OCI-LY7 (cell line): Measurements from ENCODE around the gene FAM107A. TPM values are rescaled to one million over a fixed set of nuclear protein-coding genes. Genes with fewer than 3 reads are reported as not detected.

ENCODE experiments used
- BruUV-seq: library from RNA; stranded (reverse); fragments of 400-500 nt; replicated peaks from 2 replicates; lab custom pipeline; 2021; lab: Mats Ljungman, UMichigan
- CTCF ChIA-PET: fragments of 300-600 bp; sonication (Branson Sonifier 250); formaldehyde crosslinking; loops from one replicate; lab custom pipeline; 2022; ENCODE audit warnings: antibody characterized with exemption; ENCODE audit not compliant: unreplicated experiment; lab: Charles Lee
- POLR2A ChIA-PET: fragments of 300-600 bp; sonication (Branson Sonifier 250); formaldehyde crosslinking; loops from one replicate; lab custom pipeline; 2022; ENCODE audit warnings: antibody characterized with exemption; lab: Charles Lee
- DNase-seq: peaks from one replicate; pipeline ENCODE4 v3.0.0-alpha.2; 2015; ENCODE audit warnings: low spot score
- H2AFZ ChIP-seq: fragments of 200-600 bp; sonication (generic), shearing (Covaris generic); 2 replicates; pipeline ENCODE4 v1.6.1; 2014; ENCODE audit warnings: mild to moderate bottlenecking, antibody characterized with exemption, low read length, moderate library complexity
- H3K27ac ChIP-seq: fragments of 200-600 bp; sonication (generic); 2 replicates; pipeline ENCODE4 v1.5.1; 2014; ENCODE audit warnings: mixed run types, low read depth, mild to moderate bottlenecking, moderate library complexity, low read length, inconsistent platforms; ENCODE audit not compliant: poor library complexity, severe bottlenecking
- H3K36me3 ChIP-seq: fragments of 200-600 bp; sonication (generic); 2 replicates; pipeline ENCODE4 v1.6.1; 2014; ENCODE audit warnings: mild to moderate bottlenecking, antibody characterized with exemption, low read length, moderate library complexity, mixed read lengths; ENCODE audit not compliant: insufficient read depth
- H3K4me1 ChIP-seq: fragments of 200-600 bp; sonication (generic); 2 replicates; pipeline ENCODE4 v1.5.1; 2014; ENCODE audit warnings: mild to moderate bottlenecking, low read length; ENCODE audit not compliant: insufficient read depth, poor library complexity, severe bottlenecking
- H3K4me2 ChIP-seq: fragments of 200-600 bp; sonication (generic); 2 replicates; pipeline ENCODE4 v1.6.1; 2014; ENCODE audit warnings: mild to moderate bottlenecking, low read length
- H3K4me3 ChIP-seq: fragments of 200-600 bp; sonication (generic); 2 replicates; pipeline ENCODE4 v1.5.1; 2014; ENCODE audit warnings: mild to moderate bottlenecking, low read depth, low read length; ENCODE audit not compliant: poor library complexity, severe bottlenecking
- H3K79me2 ChIP-seq: fragments of 200-600 bp; sonication (generic); 2 replicates; pipeline ENCODE4 v1.6.1; 2016; ENCODE audit warnings: low read depth, mild to moderate bottlenecking, low read length, moderate library complexity, mixed read lengths; ENCODE audit not compliant: insufficient read depth
- H3K9me2 ChIP-seq: fragments of 200-600 bp; sonication (generic); 2 replicates; pipeline ENCODE4 v1.6.1; 2016; ENCODE audit warnings: mild to moderate bottlenecking, low read length, mixed read lengths; ENCODE audit not compliant: insufficient read depth
- H3K9me3 ChIP-seq: fragments of 200-600 bp; sonication (generic); 2 replicates; pipeline ENCODE4 v1.6.1; 2014; ENCODE audit warnings: mild to moderate bottlenecking, mixed run types, low read length, mixed read lengths
- H4K20me1 ChIP-seq: fragments of 200-600 bp; sonication (generic); 2 replicates; pipeline ENCODE4 v1.6.1; 2014; ENCODE audit warnings: mild to moderate bottlenecking, antibody characterized with exemption, low read length, moderate library complexity, mixed read lengths; ENCODE audit not compliant: insufficient read depth
- EZH2phosphoT487 ChIP-seq: fragments of 200-600 bp; sonication (generic); IDR thresholded peaks from 2 replicates; pipeline ENCODE4 v1.6.1; 2018; ENCODE audit warnings: low read depth, borderline replicate concordance, mild to moderate bottlenecking, mixed run types, antibody characterized with exemption, low read length, moderate library complexity, mixed read lengths
- intact Hi-C: fragments of 100-400 bp; cut with micrococcal nuclease; formaldehyde crosslinking; loops from one replicate; pipeline ENCODE4 v1.10.0; 2022; ENCODE audit not compliant: unreplicated experiment
- total RNA-seq, 2 experiments: library from RNA; depleted of rRNA in 1 of 2; stranded (reverse); fragments of >200 nt in 1 of 2; shearing (Covaris generic) in 1 of 2; gene quantifications; 2 replicates each; pipeline ENCODE4 v1.2.3, GENCODE V29; 2014 to 2022
- TF ChIP-seq, protein P1 (sequence below): fragments of 200-600 bp; sonication (generic); conservative IDR thresholded peaks from 2 replicates; pipeline ENCODE4 v1.5.1; 2014; ENCODE audit warnings: mild to moderate bottlenecking, antibody characterized with exemption, low read length, moderate library complexity, mixed read lengths

Gene FAM107A
- total RNA-seq, 2 experiments from 2014 or later = not detected

DNA sequence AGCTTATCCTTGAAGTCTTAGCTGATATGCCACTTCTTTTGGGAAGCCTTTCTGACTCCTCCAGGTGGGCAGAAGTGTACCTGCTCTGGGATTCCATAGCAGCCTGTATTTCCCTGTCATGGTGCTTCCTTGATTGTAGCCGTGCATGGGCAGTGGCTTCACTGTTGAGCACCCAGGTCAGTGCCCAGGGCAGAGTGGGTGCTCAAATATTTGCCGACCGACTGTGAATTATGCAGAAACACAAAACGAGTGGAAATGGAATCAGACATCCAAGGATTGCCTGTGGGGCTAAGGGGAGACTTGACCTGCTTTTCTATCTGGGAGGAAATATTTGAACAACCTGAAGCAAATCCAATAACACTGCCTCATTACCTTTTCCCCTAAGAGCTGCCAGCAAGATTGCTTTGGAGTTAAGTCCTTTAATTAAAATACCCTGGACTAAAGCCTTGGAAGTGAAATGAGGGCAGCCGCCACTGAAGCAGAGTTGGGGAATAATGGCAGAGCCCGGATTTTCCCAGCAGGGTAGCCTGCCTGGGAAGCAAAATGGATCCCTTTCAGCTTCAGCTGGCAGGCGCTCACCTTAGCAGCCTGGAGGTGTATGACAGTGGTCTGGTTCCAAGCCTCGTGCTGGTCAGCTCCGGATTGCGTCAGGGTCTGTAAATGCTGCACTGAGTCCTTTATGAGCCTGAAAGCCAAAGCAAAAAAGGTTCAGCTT is 55.1 kb downstream of the FAM107A start:
- POLR2A ChIA-PET = interaction anchor here (0.6 kb wide), 1 partner anchor 161 kb away, joined by 6 read pairs; no protein-coding TSS in a partner anchor

DNA sequence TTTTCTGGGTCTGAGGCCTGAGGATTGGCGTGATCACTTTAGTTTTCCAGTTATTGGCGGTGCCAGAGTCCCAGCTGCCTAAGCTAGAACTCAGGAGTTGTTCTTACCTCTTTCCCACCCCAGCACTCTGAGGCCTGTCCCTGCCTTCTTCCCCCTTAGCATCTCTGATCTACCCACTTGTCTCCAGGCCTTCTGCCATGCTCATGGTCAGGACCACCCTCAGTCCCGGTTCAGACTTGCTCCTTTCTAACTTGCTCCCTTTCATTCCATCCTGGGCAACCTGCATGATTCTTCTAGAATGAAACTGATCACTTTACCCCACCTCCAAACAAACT is 55.9 kb downstream of the FAM107A start:
- H2AFZ ChIP-seq = no peak overlapping the region
- no TSS peak for BruUV-seq

More for the DNA sequence above, 55.1 kb downstream of the FAM107A start:
- no peaks in the 10 kb centered on the region for H3K79me2 ChIP-seq
- H3K4me2 ChIP-seq = no peak overlapping the region
- H3K4me3 ChIP-seq = no peak overlapping the region
- CTCF ChIA-PET = no interaction called here
- intact Hi-C loops = no loop called here
- TF ChIP-seq, protein P1, sequence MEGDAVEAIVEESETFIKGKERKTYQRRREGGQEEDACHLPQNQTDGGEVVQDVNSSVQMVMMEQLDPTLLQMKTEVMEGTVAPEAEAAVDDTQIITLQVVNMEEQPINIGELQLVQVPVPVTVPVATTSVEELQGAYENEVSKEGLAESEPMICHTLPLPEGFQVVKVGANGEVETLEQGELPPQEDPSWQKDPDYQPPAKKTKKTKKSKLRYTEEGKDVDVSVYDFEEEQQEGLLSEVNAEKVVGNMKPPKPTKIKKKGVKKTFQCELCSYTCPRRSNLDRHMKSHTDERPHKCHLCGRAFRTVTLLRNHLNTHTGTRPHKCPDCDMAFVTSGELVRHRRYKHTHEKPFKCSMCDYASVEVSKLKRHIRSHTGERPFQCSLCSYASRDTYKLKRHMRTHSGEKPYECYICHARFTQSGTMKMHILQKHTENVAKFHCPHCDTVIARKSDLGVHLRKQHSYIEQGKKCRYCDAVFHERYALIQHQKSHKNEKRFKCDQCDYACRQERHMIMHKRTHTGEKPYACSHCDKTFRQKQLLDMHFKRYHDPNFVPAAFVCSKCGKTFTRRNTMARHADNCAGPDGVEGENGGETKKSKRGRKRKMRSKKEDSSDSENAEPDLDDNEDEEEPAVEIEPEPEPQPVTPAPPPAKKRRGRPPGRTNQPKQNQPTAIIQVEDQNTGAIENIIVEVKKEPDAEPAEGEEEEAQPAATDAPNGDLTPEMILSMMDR = no peak
- TF ChIP-seq EZH2phosphoT487 = no peak
- H3K9me3 ChIP-seq = no peaks in the 10 kb centered on the region
- BruUV-seq = no TSS peak
- H2AFZ ChIP-seq = no peak overlapping the region
- no peak for DNase-seq
- no peaks in the 10 kb centered on the region for H3K9me2 ChIP-seq
- no peaks in the 10 kb centered on the region for H3K4me1 ChIP-seq
- H3K27ac ChIP-seq = no peak overlapping the region
- no peaks in the 10 kb centered on the region for H3K36me3 ChIP-seq
- no peaks in the 10 kb centered on the region for H4K20me1 ChIP-seq

More for the DNA sequence above, 55.9 kb downstream of the FAM107A start:
- Histone ChIP-seq H3K4me3 (no peak overlapping the region), H3K27ac (no peak overlapping the region), H3K36me3 (no peaks in the 10 kb centered on the region), H4K20me1 (no peaks in the 10 kb centered on the region), H3K79me2 (no peaks in the 10 kb centered on the region), H3K4me1 (no peaks in the 10 kb centered on the region), H3K4me2 (no peak overlapping the region), H3K9me2 (no peaks in the 10 kb centered on the region), H3K9me3 (no peaks in the 10 kb centered on the region)
- ChIA-PET POLR2A (interaction anchor here (0.6 kb wide), 1 partner anchor 160 kb away, joined by 6 read pairs; no protein-coding TSS in a partner anchor), CTCF (no interaction called here)
- TF ChIP-seq, protein P1 = no peak
- no peak for TF ChIP-seq EZH2phosphoT487
- intact Hi-C loops = no loop called here
- no peak for DNase-seq
